ENCODE data around the gene DDX51. TPM values are rescaled to one million over a fixed set of nuclear protein-coding genes. Genes with fewer than 3 reads are reported as not detected.

Gene DDX51
- total RNA-seq, 1 donor from 2014 or later = 10.2 TPM

- no peak overlapping the region for H3K27ac Mint-ChIP-seq (ENCODE audit: unreplicated experiment)
- Histone ChIP-seq H3K4me1 (ENCODE audit: insufficient read depth, low read length) (no peaks in the 10 kb centered on the region), H3K9ac (ENCODE audit: low read length) (no peak overlapping the region), H3K4me3 (ENCODE audit: insufficient read depth, low read depth, low read length) (no peak overlapping the region), H3K36me3 (ENCODE audit: insufficient read depth, low read length) (peaks cover 14% of the 10 kb centered on the region), H3K4me2 (ENCODE audit: low read length) (no peak overlapping the region), H4K20me1 (ENCODE audit: insufficient read depth, low read length) (no peaks in the 10 kb centered on the region), H2AFZ (ENCODE audit: low read depth, low read length) (no peak overlapping the region), H3K27ac (ENCODE audit: low read depth, low read length) (no peak overlapping the region), H3K27me3 (ENCODE audit: insufficient read depth, low read length) (no peaks in the 10 kb centered on the region), H3K9me3 (ENCODE audit: insufficient read depth, low read depth, low read length) (peaks cover 3% of the 10 kb centered on the region), H3K79me2 (ENCODE audit: insufficient read depth, low read length) (no peaks in the 10 kb centered on the region)
- H3K27me3 Mint-ChIP-seq (ENCODE audit: low read depth, unreplicated experiment) = no peaks in the 10 kb centered on the region
- FAIRE-seq (no peak), DNase-seq (ENCODE audit: low read depth) (no peak)
- no peak for TF ChIP-seq CTCF (IDR thresholded peaks at IDR 0.05; ENCODE audit: insufficient read depth, low read depth, low read length)
- no peak for TF ChIP-seq EZH2 (IDR thresholded peaks at IDR 0.05; ENCODE audit: insufficient read depth, low read length)
- no peak overlapping the region for H3K4me3 Mint-ChIP-seq (ENCODE audit: unreplicated experiment)
- H3K4me1 Mint-ChIP-seq (ENCODE audit: low read depth, unreplicated experiment) = peaks cover under 1% of the 10 kb centered on the region
- H3K9me3 Mint-ChIP-seq (ENCODE audit: unreplicated experiment) = peaks cover 17% of the 10 kb centered on the region
- peaks cover 37% of the 10 kb centered on the region for H3K36me3 Mint-ChIP-seq (ENCODE audit: low read depth, unreplicated experiment)
Measured at GRCh38 chr12:132131952-132132351, 12.2 kb downstream of the DDX51 start.

GRCh38 chr12:132131229-132131628 is 12.9 kb downstream of the DDX51 start:
- Histone ChIP-seq H4K20me1 (ENCODE audit: insufficient read depth, low read length) (no peaks in the 10 kb centered on the region), H3K79me2 (ENCODE audit: insufficient read depth, low read length) (no peaks in the 10 kb centered on the region), H3K9ac (ENCODE audit: low read length) (no peak overlapping the region), H3K27me3 (ENCODE audit: insufficient read depth, low read length) (no peaks in the 10 kb centered on the region), H3K4me1 (ENCODE audit: insufficient read depth, low read length) (no peaks in the 10 kb centered on the region), H3K4me2 (ENCODE audit: low read length) (no peak overlapping the region), H3K9me3 (ENCODE audit: insufficient read depth, low read depth, low read length) (peaks cover 3% of the 10 kb centered on the region), H2AFZ (ENCODE audit: low read depth, low read length) (no peak overlapping the region), H3K4me3 (ENCODE audit: insufficient read depth, low read depth, low read length) (no peak overlapping the region), H3K36me3 (ENCODE audit: insufficient read depth, low read length) (peaks cover 21% of the 10 kb centered on the region), H3K27ac (ENCODE audit: low read depth, low read length) (no peak overlapping the region)
- Mint-ChIP-seq H3K27ac (ENCODE audit: unreplicated experiment) (no peak overlapping the region), H3K36me3 (ENCODE audit: low read depth, unreplicated experiment) (peaks cover 42% of the 10 kb centered on the region), H3K27me3 (ENCODE audit: low read depth, unreplicated experiment) (no peaks in the 10 kb centered on the region), H3K9me3 (ENCODE audit: unreplicated experiment) (peaks cover 17% of the 10 kb centered on the region), H3K4me3 (ENCODE audit: unreplicated experiment) (no peak overlapping the region), H3K4me1 (ENCODE audit: low read depth, unreplicated experiment) (no peaks in the 10 kb centered on the region)
- TF ChIP-seq CTCF (IDR thresholded peaks at IDR 0.05; ENCODE audit: insufficient read depth, low read depth, low read length) (no peak), EZH2 (IDR thresholded peaks at IDR 0.05; ENCODE audit: insufficient read depth, low read length) (no peak)
- FAIRE-seq (no peak), DNase-seq (ENCODE audit: low read depth) (no peak)

GRCh38 chr12:132130690-132131089 is 13.4 kb downstream of the DDX51 start:
- Histone ChIP-seq H3K79me2 (ENCODE audit: insufficient read depth, low read length) (no peaks in the 10 kb centered on the region), H3K9me3 (ENCODE audit: insufficient read depth, low read depth, low read length) (peaks cover 3% of the 10 kb centered on the region), H3K4me1 (ENCODE audit: insufficient read depth, low read length) (no peaks in the 10 kb centered on the region), H3K9ac (ENCODE audit: low read length) (no peak overlapping the region), H3K4me2 (ENCODE audit: low read length) (no peak overlapping the region), H4K20me1 (ENCODE audit: insufficient read depth, low read length) (no peaks in the 10 kb centered on the region), H3K4me3 (ENCODE audit: insufficient read depth, low read depth, low read length) (no peak overlapping the region), H3K36me3 (ENCODE audit: insufficient read depth, low read length) (peaks cover 26% of the 10 kb centered on the region), H3K27me3 (ENCODE audit: insufficient read depth, low read length) (no peaks in the 10 kb centered on the region), H3K27ac (ENCODE audit: low read depth, low read length) (no peak overlapping the region), H2AFZ (ENCODE audit: low read depth, low read length) (no peak overlapping the region)
- TF ChIP-seq EZH2 (IDR thresholded peaks at IDR 0.05; ENCODE audit: insufficient read depth, low read length) (no peak), CTCF (IDR thresholded peaks at IDR 0.05; ENCODE audit: insufficient read depth, low read depth, low read length) (no peak)
- FAIRE-seq (no peak), DNase-seq (ENCODE audit: low read depth) (no peak)
- H3K36me3 Mint-ChIP-seq (ENCODE audit: low read depth, unreplicated experiment) = peaks cover 45% of the 10 kb centered on the region
- peaks cover 17% of the 10 kb centered on the region for H3K9me3 Mint-ChIP-seq (ENCODE audit: unreplicated experiment)
- no peaks in the 10 kb centered on the region for H3K27me3 Mint-ChIP-seq (ENCODE audit: low read depth, unreplicated experiment)
- H3K4me3 Mint-ChIP-seq (ENCODE audit: unreplicated experiment) = no peak overlapping the region
- H3K27ac Mint-ChIP-seq (ENCODE audit: unreplicated experiment) = no peak overlapping the region
- no peaks in the 10 kb centered on the region for H3K4me1 Mint-ChIP-seq (ENCODE audit: low read depth, unreplicated experiment)

Data from astrocyte (in vitro differentiated cells and primary cell).